Neural progenitor cell (in vitro differentiated cells): ENCODE results near the gene TTYH1.

Source experiments
- EZH2 ChIP-seq: fragments of 200-600 bp; sonication (generic); IDR thresholded peaks from 2 replicates; pipeline ENCODE4 v1.6.1; 2017; ENCODE audit warnings: antibody characterized with exemption, mild to moderate bottlenecking, moderate library complexity
- EZH2phosphoT487 ChIP-seq: fragments of 200-600 bp; sonication (generic); IDR thresholded peaks from 2 replicates; pipeline ENCODE4 v1.6.1; 2017; ENCODE audit warnings: antibody characterized with exemption
- TF ChIP-seq, protein P1 (sequence below): fragments of 200-600 bp; sonication (generic); IDR thresholded peaks from 2 replicates; pipeline ENCODE4 v1.5.1; 2017; ENCODE audit warnings: antibody characterized with exemption, mild to moderate bottlenecking

DNA sequence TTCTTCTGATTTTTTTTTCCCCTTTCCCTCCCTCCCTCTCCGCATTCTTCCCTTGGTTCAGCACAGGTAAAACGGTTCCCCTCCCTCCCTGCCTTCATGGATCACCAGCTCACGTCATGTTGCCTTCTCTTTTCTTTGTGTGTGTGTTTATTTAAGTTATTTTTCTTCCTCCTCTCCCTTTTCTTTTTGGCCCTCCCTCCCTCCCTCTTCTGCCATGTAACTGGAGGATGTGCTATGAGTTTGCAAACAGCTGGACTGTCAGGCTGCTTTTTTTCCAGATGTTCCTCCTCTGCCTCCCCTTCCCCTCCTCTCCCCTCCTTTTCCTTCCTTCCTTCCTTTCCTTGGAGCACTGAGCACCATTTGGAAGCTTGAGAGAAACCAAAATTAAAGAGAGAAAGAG is 46.3 kb downstream of the TTYH1 start:
- TF ChIP-seq, protein P1, sequence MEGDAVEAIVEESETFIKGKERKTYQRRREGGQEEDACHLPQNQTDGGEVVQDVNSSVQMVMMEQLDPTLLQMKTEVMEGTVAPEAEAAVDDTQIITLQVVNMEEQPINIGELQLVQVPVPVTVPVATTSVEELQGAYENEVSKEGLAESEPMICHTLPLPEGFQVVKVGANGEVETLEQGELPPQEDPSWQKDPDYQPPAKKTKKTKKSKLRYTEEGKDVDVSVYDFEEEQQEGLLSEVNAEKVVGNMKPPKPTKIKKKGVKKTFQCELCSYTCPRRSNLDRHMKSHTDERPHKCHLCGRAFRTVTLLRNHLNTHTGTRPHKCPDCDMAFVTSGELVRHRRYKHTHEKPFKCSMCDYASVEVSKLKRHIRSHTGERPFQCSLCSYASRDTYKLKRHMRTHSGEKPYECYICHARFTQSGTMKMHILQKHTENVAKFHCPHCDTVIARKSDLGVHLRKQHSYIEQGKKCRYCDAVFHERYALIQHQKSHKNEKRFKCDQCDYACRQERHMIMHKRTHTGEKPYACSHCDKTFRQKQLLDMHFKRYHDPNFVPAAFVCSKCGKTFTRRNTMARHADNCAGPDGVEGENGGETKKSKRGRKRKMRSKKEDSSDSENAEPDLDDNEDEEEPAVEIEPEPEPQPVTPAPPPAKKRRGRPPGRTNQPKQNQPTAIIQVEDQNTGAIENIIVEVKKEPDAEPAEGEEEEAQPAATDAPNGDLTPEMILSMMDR: no peak
- no peak for TF ChIP-seq EZH2
- no peak for TF ChIP-seq EZH2phosphoT487
